DOHH2 (cell line): Measurements from ENCODE around the gene CCDC107.

Experiments used
- H3F3A ChIP-seq: fragments of 200-600 bp; sonication (generic), shearing (Covaris generic); 2 replicates; pipeline ENCODE4 v1.6.0; 2016; ENCODE audit warnings: antibody characterized with exemption, mild to moderate bottlenecking; ENCODE audit not compliant: control insufficient read depth, insufficient read depth
- H3K27ac ChIP-seq: fragments of 200-600 bp; sonication (generic); 2 replicates; pipeline ENCODE4 v1.5.1; 2014; ENCODE audit warnings: low read depth, mild to moderate bottlenecking, low read length, moderate library complexity
- H3K27me3 ChIP-seq: fragments of 200-600 bp; sonication (generic); 2 replicates; pipeline ENCODE4 v1.6.1; 2014; ENCODE audit warnings: mild to moderate bottlenecking, low read length, mixed read lengths; ENCODE audit not compliant: control insufficient read depth
- H3K36me3 ChIP-seq: fragments of 200-600 bp; sonication (generic); 2 replicates; pipeline ENCODE4 v1.6.1; 2014; ENCODE audit warnings: mild to moderate bottlenecking, low read length, moderate library complexity, mixed read lengths; ENCODE audit not compliant: control insufficient read depth
- H3K4me1 ChIP-seq: fragments of 200-600 bp; sonication (generic); 2 replicates; pipeline ENCODE4 v1.6.1; 2014; ENCODE audit warnings: mild to moderate bottlenecking, low read length, mixed read lengths; ENCODE audit not compliant: control insufficient read depth
- H3K4me2 ChIP-seq: fragments of 200-600 bp; sonication (generic); 2 replicates; pipeline ENCODE4 v1.6.0; 2014; ENCODE audit warnings: mild to moderate bottlenecking, low read length, moderate library complexity
- H3K4me3 ChIP-seq: fragments of 200-600 bp; sonication (generic); 2 replicates; pipeline ENCODE4 v1.5.1; 2014; ENCODE audit warnings: mild to moderate bottlenecking, low read length, mixed read lengths
- H3K79me2 ChIP-seq: fragments of 200-600 bp; sonication (generic); 2 replicates; pipeline ENCODE4 v1.6.1; 2014; ENCODE audit warnings: mild to moderate bottlenecking, low read length, mixed read lengths; ENCODE audit not compliant: control insufficient read depth
- H3K9me2 ChIP-seq: fragments of 200-600 bp; sonication (generic); replicated peaks from 2 replicates; pipeline ENCODE4 v1.6.1; 2014; ENCODE audit warnings: mild to moderate bottlenecking, low read length, mixed read lengths; ENCODE audit not compliant: control insufficient read depth
- H3K9me3 ChIP-seq: fragments of 200-600 bp; sonication (generic); 2 replicates; pipeline ENCODE4 v1.6.1; 2014; ENCODE audit warnings: antibody characterized with exemption, low read length, mixed read lengths; ENCODE audit not compliant: control insufficient read depth, insufficient read depth
- H4K20me1 ChIP-seq: fragments of 200-600 bp; sonication (generic); 2 replicates; pipeline ENCODE4 v1.6.0; 2014; ENCODE audit warnings: low read depth, mild to moderate bottlenecking, antibody characterized with exemption, low read length, moderate library complexity; ENCODE audit not compliant: control insufficient read depth, insufficient read depth
- CTCF ChIP-seq: fragments of 200-600 bp; sonication (generic); IDR thresholded peaks from one replicate; pipeline ENCODE4 v1.5.1; 2014; ENCODE audit warnings: antibody characterized with exemption, mild to moderate bottlenecking, low read depth, low read length; ENCODE audit not compliant: poor library complexity, severe bottlenecking
- EZH2phosphoT487 ChIP-seq: fragments of 200-600 bp; sonication (generic); IDR thresholded peaks from 2 replicates; pipeline ENCODE4 v1.6.1; 2017; ENCODE audit warnings: borderline replicate concordance, mild to moderate bottlenecking, antibody characterized with exemption, low read length, moderate library complexity, mixed read lengths

CCDC107 gene

GRCh38 chr9:35675732-35676392 lies 17.8 kb downstream of the CCDC107 start:
- H3K4me3 ChIP-seq, result no peak overlapping the region
- no peaks in the 10 kb centered on the region for H3K79me2 ChIP-seq

GRCh38 chr9:35679091-35679490 lies 21.0 kb downstream of the CCDC107 start:
- TF ChIP-seq EZH2phosphoT487 (no peak), CTCF (no peak)
- H3K27ac ChIP-seq, result no peak overlapping the region

More at GRCh38 chr9:35675732-35676392, 17.8 kb downstream of the CCDC107 start:
- no peaks in the 10 kb centered on the region for H3K9me2 ChIP-seq
- peaks cover 6% of the 10 kb centered on the region; the same call in 1 of the 2 replicates for H3K27me3 ChIP-seq
- H3K4me1 ChIP-seq, result peaks cover 12% of the 10 kb centered on the region
- no peaks in the 10 kb centered on the region for H4K20me1 ChIP-seq
- no peaks in the 10 kb centered on the region for H3K36me3 ChIP-seq
- no peaks in the 10 kb centered on the region for H3F3A ChIP-seq
- TF ChIP-seq EZH2phosphoT487 (no peak), CTCF (no peak)
- H3K27ac ChIP-seq, result no peak overlapping the region
- H3K9me3 ChIP-seq, result no peaks in the 10 kb centered on the region
- H3K4me2 ChIP-seq, result no peak overlapping the region

GRCh38 chr9:35679766-35680330 lies 21.8 kb downstream of the CCDC107 start:
- Histone ChIP-seq H3K9me2 (no peaks in the 10 kb centered on the region), H3K27ac (no peak overlapping the region), H3K4me1 (peaks cover 20% of the 10 kb centered on the region), H4K20me1 (no peaks in the 10 kb centered on the region), H3K36me3 (no peaks in the 10 kb centered on the region), H3F3A (no peaks in the 10 kb centered on the region), H3K79me2 (no peaks in the 10 kb centered on the region), H3K4me2 (peak overlapping the region; percentile 54), H3K27me3 (no peaks in the 10 kb centered on the region), H3K9me3 (no peaks in the 10 kb centered on the region), H3K4me3 (peak overlapping the region; percentile 19)
- TF ChIP-seq EZH2phosphoT487, result no peak
- TF ChIP-seq CTCF, result no peak

More at GRCh38 chr9:35679091-35679490, 21.0 kb downstream of the CCDC107 start:
- Histone ChIP-seq H3K9me3 (no peaks in the 10 kb centered on the region), H3F3A (no peaks in the 10 kb centered on the region), H3K4me2 (no peak overlapping the region), H3K4me1 (peaks cover 20% of the 10 kb centered on the region), H3K36me3 (no peaks in the 10 kb centered on the region), H3K4me3 (no peak overlapping the region), H3K9me2 (no peaks in the 10 kb centered on the region), H3K79me2 (no peaks in the 10 kb centered on the region), H3K27me3 (peaks cover 3% of the 10 kb centered on the region; the same call in 1 of the 2 replicates), H4K20me1 (no peaks in the 10 kb centered on the region)
